HepG2 (cell line): ENCODE results near the gene LAG3.

Source experiments
- FOSL1 ChIP-seq: sonication (generic); formaldehyde crosslinking; IDR thresholded peaks from 2 replicates; pipeline ENCODE4 v1.9.0; 2021; ENCODE audit warnings: missing genetic modification reagents, borderline replicate concordance
- MED1 ChIP-seq: sonication (generic); formaldehyde crosslinking; IDR thresholded peaks from 2 replicates; pipeline ENCODE4 v1.4.0; 2020; ENCODE audit warnings: missing genetic modification reagents
- ZFX ChIP-seq: sonication (generic); formaldehyde crosslinking; IDR thresholded peaks from 2 replicates; pipeline ENCODE4 v1.4.0; 2020; ENCODE audit warnings: mild to moderate bottlenecking, low read depth, missing genetic modification reagents, moderate library complexity
- ZNF333 ChIP-seq: sonication (generic); formaldehyde crosslinking; IDR thresholded peaks from 2 replicates; pipeline ENCODE4 v1.4.0; 2020; ENCODE audit warnings: mild to moderate bottlenecking, missing genetic modification reagents, borderline replicate concordance
- ZNF383 ChIP-seq: sonication (generic); formaldehyde crosslinking; IDR thresholded peaks from 2 replicates; pipeline ENCODE4 v1.4.0; 2020; ENCODE audit warnings: missing genetic modification reagents, mild to moderate bottlenecking, borderline replicate concordance

- TF ChIP-seq ZNF333 (CRISPR knock-in tag) = no peak
- no peak for TF ChIP-seq MED1 (CRISPR knock-in tag)
- no peak for TF ChIP-seq ZNF383 (CRISPR knock-in tag)
- no peak for TF ChIP-seq FOSL1
- no peak for TF ChIP-seq ZFX (CRISPR knock-in tag)
Observed at GRCh38 chr12:6817098-6817497, 44.8 kb downstream of the LAG3 start.
